HCT116 (cell line): ENCODE measurements around the gene RNF32. TPM values are rescaled to one million over a fixed set of nuclear protein-coding genes. Genes with fewer than 3 reads are reported as not detected.

Source experiments
- ATAC-seq: fragments of 200-7000 bp; cut with Tn5 transposase; 2 replicates; pipeline ENCODE4 v1.9.1; 2020; ENCODE audit warnings: mild to moderate bottlenecking, moderate library complexity
- BruUV-seq: library from RNA; stranded (reverse); fragments of 400-500 nt; replicated peaks from 2 replicates; lab custom pipeline; 2021; lab: Mats Ljungman, UMichigan
- CTCF ChIA-PET: fragments of 300-600 bp; sonication (Branson Sonifier 250); formaldehyde crosslinking; loops from one replicate; lab custom pipeline; 2021; ENCODE audit warnings: antibody characterized with exemption; lab: Charles Lee
- POLR2A ChIA-PET: fragments of 300-600, 350-600 bp; sonication (Branson Sonifier 250); formaldehyde crosslinking; loops from one replicate; lab custom pipeline; 2021; ENCODE audit warnings: antibody characterized with exemption; lab: Charles Lee
- RAD21 ChIA-PET, 2 experiments: fragments of 300-600 bp; sonication (Branson Sonifier 250); formaldehyde crosslinking; loops; one replicate each; lab custom pipeline; 2023; ENCODE audit warnings: low total read pairs in 2 of 2; ENCODE audit not compliant: uncharacterized antibody in 2 of 2, unreplicated experiment in 2 of 2, low non-redundant PET in 1 of 2; lab: Charles Lee
- DNase-seq: peaks from one replicate; pipeline ENCODE4 v3.0.0-alpha.2; 2010; ENCODE audit warnings: low read depth, low spot score
- H2AFZ ChIP-seq: fragments of 200-600 bp; shearing (Covaris generic), sonication (generic); 2 replicates; pipeline ENCODE4 v1.6.1; 2017; ENCODE audit warnings: low read depth, mixed run types, mixed read lengths, antibody characterized with exemption, low read length; ENCODE audit not compliant: poor library complexity, severe bottlenecking
- H3K27ac ChIP-seq: 2 replicates; pipeline ENCODE4 v1.5.1; 2012; ENCODE audit warnings: low read depth, low read length
- H3K27me3 ChIP-seq: fragments of 200-600 bp; sonication (generic); 2 replicates; pipeline ENCODE4 v1.6.1; 2016; ENCODE audit warnings: mixed run types, low read length, mixed read lengths; ENCODE audit not compliant: insufficient read depth
- H3K36me3 ChIP-seq, 2 experiments: fragments of 200-500 bp in 1 of 2; fragments of 200-600 bp in 1 of 2; sonication (Bioruptor generic) in 1 of 2; sonication (generic) in 1 of 2; 2 replicates each; pipeline versions ENCODE4 v1.5.1 to v1.6.1; 2014 to 2016; ENCODE audit warnings: low read length in 2 of 2, inconsistent platforms in 1 of 2, mixed read lengths in 1 of 2, mixed run types in 1 of 2; ENCODE audit not compliant: insufficient read depth in 2 of 2, control insufficient read depth in 1 of 2
- H3K4me1 ChIP-seq, 2 experiments: fragments of 200-600 bp in 1 of 2; sonication (generic) in 1 of 2; 2 replicates each; pipeline versions ENCODE4 v1.5.1 to v1.6.1; 2012 to 2017; ENCODE audit warnings: low read length in 2 of 2, inconsistent platforms in 1 of 2, mild to moderate bottlenecking in 1 of 2, mixed read lengths in 1 of 2, mixed run types in 1 of 2, moderate library complexity in 1 of 2; ENCODE audit not compliant: insufficient read depth in 2 of 2, control insufficient read depth in 1 of 2
- H3K4me2 ChIP-seq: fragments of 200-600 bp; sonication (generic); 2 replicates; pipeline ENCODE4 v1.6.1; 2017; ENCODE audit warnings: mixed run types, low read length, mixed read lengths
- H3K4me3 ChIP-seq, 2 experiments: fragments of 200-600 bp in 1 of 2; sonication (generic) in 1 of 2; replicated peaks in 1 of 2; 2 replicates each; pipeline ENCODE4 v1.5.1; 2011 to 2016; ENCODE audit warnings: low read length in 2 of 2, control low read depth in 1 of 2, low read depth in 1 of 2, mild to moderate bottlenecking in 1 of 2, mixed read lengths in 1 of 2, mixed run types in 1 of 2
- H3K79me2 ChIP-seq: fragments of 200-600 bp; sonication (generic); 2 replicates; pipeline ENCODE4 v1.6.1; 2017; ENCODE audit warnings: mild to moderate bottlenecking, mixed run types, low read length, moderate library complexity, mixed read lengths; ENCODE audit not compliant: insufficient read depth
- H3K9ac ChIP-seq: fragments of 200-600 bp; sonication (generic); 2 replicates; pipeline ENCODE4 v1.6.1; 2016; ENCODE audit warnings: low read length, mixed read lengths
- H3K9me2 ChIP-seq: fragments of 200-600 bp; sonication (generic), shearing (Covaris generic); 2 replicates; pipeline ENCODE4 v1.6.1; 2017; ENCODE audit warnings: mixed run types, mild to moderate bottlenecking, moderate library complexity; ENCODE audit not compliant: insufficient read depth
- H3K9me3 ChIP-seq, 2 experiments: fragments of 200-500 bp in 1 of 2; fragments of 200-600 bp in 1 of 2; sonication (Bioruptor generic) in 1 of 2; sonication (generic) in 1 of 2; 2 replicates each; pipeline ENCODE4 v1.6.1; 2014 to 2017; ENCODE audit warnings: low read length in 2 of 2, mixed read lengths in 2 of 2, inconsistent platforms in 1 of 2, low read depth in 1 of 2, mild to moderate bottlenecking in 1 of 2, mixed run types in 1 of 2, moderate library complexity in 1 of 2; ENCODE audit not compliant: control insufficient read depth in 1 of 2, insufficient read depth in 1 of 2
- H4K20me1 ChIP-seq: fragments of 200-600 bp; sonication (generic), shearing (Covaris generic); 2 replicates; pipeline ENCODE4 v1.6.1; 2017; ENCODE audit warnings: mixed run types, mild to moderate bottlenecking, moderate library complexity; ENCODE audit not compliant: insufficient read depth
- CBX3 ChIP-seq: IDR thresholded peaks from 2 replicates; pipeline ENCODE4 v1.6.1; 2012; ENCODE audit warnings: low read depth
- CEBPB ChIP-seq: IDR thresholded peaks from 2 replicates; pipeline ENCODE4 v1.6.1; 2012; ENCODE audit warnings: low read depth
- CTCF ChIP-seq, 3 experiments: fragments of 200-600 bp in 1 of 3; sonication (generic) in 1 of 3; IDR thresholded peaks in 2 of 3; conservative IDR thresholded peaks in 1 of 3; 2 replicates each; pipeline ENCODE4 v1.5.1; 2012 to 2017; ENCODE audit warnings: low read depth in 2 of 3, low read length in 2 of 3, antibody characterized with exemption in 1 of 3, borderline replicate concordance in 1 of 3, control low read depth in 1 of 3, mild to moderate bottlenecking in 1 of 3, mixed read lengths in 1 of 3, mixed run types in 1 of 3, moderate library complexity in 1 of 3; ENCODE audit not compliant: insufficient read depth in 1 of 3
- ELF1 ChIP-seq: IDR thresholded peaks from 2 replicates; pipeline ENCODE4 v1.6.1; 2012; ENCODE audit warnings: low read depth, borderline replicate concordance
- EZH2 ChIP-seq: fragments of 200-600 bp; sonication (generic); IDR thresholded peaks from 2 replicates; pipeline ENCODE4 v1.6.1; 2017; ENCODE audit warnings: antibody characterized with exemption, mixed run types
- EZH2phosphoT487 ChIP-seq: fragments of 200-600 bp; IDR thresholded peaks from 2 replicates; pipeline ENCODE4 v1.6.1; 2018; ENCODE audit warnings: antibody characterized with exemption, borderline replicate concordance
- JUND ChIP-seq: IDR thresholded peaks from 2 replicates; pipeline ENCODE4 v1.6.1; 2012
- REST ChIP-seq: IDR thresholded peaks from 2 replicates; pipeline ENCODE4 v1.6.1; 2012; ENCODE audit warnings: low read depth
- SIN3A ChIP-seq: IDR thresholded peaks from 2 replicates; pipeline ENCODE4 v1.6.1; 2012; ENCODE audit warnings: low read depth
- SRF ChIP-seq: IDR thresholded peaks from 2 replicates; pipeline ENCODE4 v1.6.1; 2012; ENCODE audit warnings: low read depth
- TCF7L2 ChIP-seq: IDR thresholded peaks from 2 replicates; pipeline ENCODE4 v1.7.0; 2011; ENCODE audit warnings: borderline replicate concordance, inconsistent platforms; ENCODE audit not compliant: insufficient read depth, insufficient read length; ENCODE audit errors: extremely low read depth
- YY1 ChIP-seq: IDR thresholded peaks from 2 replicates; pipeline ENCODE4 v1.6.1; 2011; ENCODE audit warnings: low read length, low read depth, moderate library complexity, mild to moderate bottlenecking; ENCODE audit not compliant: insufficient replicate concordance; ENCODE audit errors: extremely low read depth
- ZBTB33 ChIP-seq: IDR thresholded peaks from 2 replicates; pipeline ENCODE4 v1.6.1; 2011; ENCODE audit warnings: mild to moderate bottlenecking, low read length, moderate library complexity; ENCODE audit not compliant: insufficient replicate concordance; ENCODE audit errors: extremely low read depth
- ZFX ChIP-seq: fragments of 450-650 bp; IDR thresholded peaks from 2 replicates; pipeline ENCODE4 v1.6.1; 2017
- intact Hi-C: fragments of 100-400 bp; cut with micrococcal nuclease; formaldehyde crosslinking; loops from 2 replicates; pipeline ENCODE4 v1.10.0; 2022
- total RNA-seq: library from RNA; stranded (reverse); gene quantifications from one replicate; pipeline ENCODE4 v1.2.1, GENCODE V29; 2021; ENCODE audit not compliant: unreplicated experiment

Gene RNF32
- total RNA-seq, 1 experiment from 2014 or later: 3.4 TPM

- RAD21 ChIA-PET: no interaction called here
- no peak for ATAC-seq
- Histone ChIP-seq H3K4me1 (peaks cover 0 to 8% of the 10 kb centered on the region in 2 experiments; a peak in 2 of 4 replicates), H2AFZ (no peak overlapping the region), H4K20me1 (no peaks in the 10 kb centered on the region), H3K4me3 (no peak overlapping the region), H3K4me2 (no peak overlapping the region), H3K27ac (no peak overlapping the region), H3K27me3 (no peaks in the 10 kb centered on the region), H3K9me3 (no peaks in the 10 kb centered on the region), H3K36me3 (no peaks in the 10 kb centered on the region), H3K9ac (no peak overlapping the region), H3K79me2 (no peaks in the 10 kb centered on the region), H3K9me2 (no peaks in the 10 kb centered on the region)
- TF ChIP-seq REST (no peak), JUND (no peak), EZH2phosphoT487 (no peak), CTCF (IDR thresholded peaks at IDR 0.05 in 2 of 3, conservative IDR thresholded peaks at IDR 0.05 in 1 of 3; ENCODE audit: borderline replicate concordance in 1 of 3, insufficient read depth in 1 of 3, low read depth in 2 of 3, low read length in 2 of 3) (no peak), YY1 (no peak), SIN3A (no peak), ELF1 (no peak), ZBTB33 (no peak), ZFX (no peak), TCF7L2 (no peak), SRF (no peak), EZH2 (no peak), CBX3 (no peak), CEBPB (no peak)
- intact Hi-C loops: no loop called here
- CTCF ChIA-PET: no interaction called here
- DNase-seq: no peak
- no TSS peak for BruUV-seq
- POLR2A ChIA-PET: interaction anchor here (1.0 kb wide), 1 partner anchor 643 kb away, joined by 3 read pairs; no protein-coding TSS in a partner anchor
Observed at GRCh38 chr7:156604836-156605695, 35.5 kb upstream of the RNF32 start.
